Activated CD4-positive, alpha-beta memory T cell treated with anti-CD3 and anti-CD28 coated beads, Interleukin-2, amount 10 ng/mL, durations not matched to agents 7 days and 5 days (primary cell): ENCODE results near the gene SLX4IP. TPM values are rescaled to one million over a fixed set of nuclear protein-coding genes. Genes with fewer than 3 reads are reported as not detected.
A peak's percentile ranks its signal among the peaks of the same experiment; 100 is the strongest.
"Not testable (repeated sequence)": the region's sequence is repeated elsewhere in the genome, so short reads cannot be mapped to it uniquely, and the experiment has no call there.

ENCODE experiments used
- CTCF ChIA-PET: fragments of 350-600 bp; sonication (Branson Sonifier 250); formaldehyde crosslinking; loops from one replicate; lab custom pipeline; 2021; ENCODE audit warnings: antibody characterized with exemption, inconsistent platforms; lab: Charles Lee
- POLR2A ChIA-PET: fragments of 350-600 bp; sonication (Branson Sonifier 250); formaldehyde crosslinking; loops from one replicate; lab custom pipeline; 2021; ENCODE audit warnings: antibody characterized with exemption; lab: Charles Lee
- DNase-seq: peaks from one replicate; pipeline ENCODE4 v3.0.0-alpha.2; 2020
- H3K27ac Mint-ChIP-seq: one replicate; pipeline ENCODE4 v1.8.0; 2021; ENCODE audit warnings: mild to moderate bottlenecking, mixed read lengths
- H3K27me3 Mint-ChIP-seq: one replicate; pipeline ENCODE4 v1.8.0; 2021; ENCODE audit warnings: mixed read lengths
- H3K36me3 Mint-ChIP-seq: one replicate; pipeline ENCODE4 v1.8.0; 2021; ENCODE audit warnings: low read depth, mixed read lengths
- H3K4me1 Mint-ChIP-seq: one replicate; pipeline ENCODE4 v1.8.0; 2021; ENCODE audit warnings: mixed read lengths
- H3K4me3 Mint-ChIP-seq: one replicate; pipeline ENCODE4 v1.8.0; 2021; ENCODE audit warnings: mild to moderate bottlenecking, mixed read lengths
- H3K9me3 Mint-ChIP-seq: one replicate; pipeline ENCODE4 v1.8.0; 2021; ENCODE audit warnings: mixed read lengths
- total RNA-seq, 2 experiments: library from RNA; stranded (reverse); gene quantifications; one replicate each; pipeline ENCODE4 v1.2.3, GENCODE V29; 2021

Gene SLX4IP
- total RNA-seq, 2 experiments from 2014 or later, result 6.2 TPM

DNA sequence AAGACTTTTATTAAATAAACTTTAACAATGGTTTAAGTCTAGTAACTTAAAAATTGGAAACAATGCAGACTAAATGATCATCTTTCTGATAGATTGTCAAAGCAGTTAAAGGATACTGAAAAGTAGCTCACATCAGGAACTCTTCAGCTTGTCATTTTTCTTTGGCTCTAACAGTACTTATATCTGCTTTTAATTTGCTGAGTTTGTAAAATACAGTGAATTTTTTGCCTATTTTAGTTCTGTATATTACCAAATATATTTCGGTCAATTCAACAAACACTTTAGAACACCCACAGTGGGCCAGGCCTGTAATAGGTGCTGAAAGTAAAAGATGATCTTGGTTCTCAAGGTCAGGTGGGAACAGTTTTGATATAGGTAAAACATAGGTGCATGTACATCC lies 23.4 kb upstream of the SLX4IP start:
- no peaks in the 10 kb centered on the region for H3K27me3 Mint-ChIP-seq

DNA sequence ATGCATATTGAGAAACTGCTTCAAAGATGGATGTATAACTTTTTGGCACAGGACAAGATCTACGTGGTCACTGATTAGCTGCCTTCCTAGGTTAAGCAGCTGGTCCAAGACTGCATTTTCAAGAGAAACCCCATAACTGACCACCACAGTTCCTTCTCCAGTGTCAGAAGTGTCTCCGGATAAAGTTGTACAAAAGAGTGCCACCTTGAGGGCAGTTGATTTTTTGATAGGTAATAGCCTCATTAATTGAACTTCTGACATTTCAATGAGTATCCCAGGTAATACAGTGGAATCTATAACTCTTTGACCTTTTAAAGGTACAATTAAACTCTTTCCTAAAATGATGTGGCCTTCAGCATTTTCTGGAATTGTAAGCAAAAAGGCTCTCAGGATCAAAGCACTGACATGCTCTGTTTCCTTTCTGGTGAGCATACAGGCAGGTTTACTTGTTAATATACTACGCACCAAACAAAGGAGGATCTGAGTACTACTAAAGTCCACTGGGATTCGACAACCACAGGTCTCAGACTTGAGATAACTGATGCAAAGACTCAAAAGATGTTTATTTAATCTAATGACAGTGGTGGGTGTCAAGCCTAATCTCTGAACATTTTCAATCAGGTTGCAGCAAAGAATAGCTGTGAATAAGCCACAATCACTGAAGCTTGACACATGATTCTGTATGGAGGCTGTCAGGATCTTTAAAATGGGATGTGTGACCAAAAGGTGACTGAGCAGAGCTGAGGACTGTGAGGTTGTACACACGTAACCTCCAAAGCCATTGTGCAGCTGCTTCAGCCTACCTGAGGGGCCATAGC lies 22.3 kb upstream of the SLX4IP start:
- H3K4me3 Mint-ChIP-seq, result no peak overlapping the region
- no peaks in the 10 kb centered on the region for H3K9me3 Mint-ChIP-seq
- DNase-seq, result no peak
- H3K36me3 Mint-ChIP-seq, result peaks cover 16% of the 10 kb centered on the region
- ChIA-PET POLR2A (no interaction called here), CTCF (interaction anchor here (2.3 kb wide), 1 partner anchor 14 kb away, joined by 15 read pairs; no protein-coding TSS in a partner anchor)
- H3K27ac Mint-ChIP-seq, result no peak overlapping the region
- no peaks in the 10 kb centered on the region for H3K27me3 Mint-ChIP-seq
- H3K4me1 Mint-ChIP-seq, result peaks cover 4% of the 10 kb centered on the region

More for the DNA sequence above, 23.4 kb upstream of the SLX4IP start:
- Mint-ChIP-seq H3K27ac (no peak overlapping the region), H3K36me3 (peaks cover 12% of the 10 kb centered on the region), H3K9me3 (no peaks in the 10 kb centered on the region), H3K4me3 (no peak overlapping the region), H3K4me1 (no peaks in the 10 kb centered on the region)
- POLR2A ChIA-PET, result no interaction called here
- DNase-seq, result no peak
- CTCF ChIA-PET, result interaction anchor here (0.8 kb wide), 1 partner anchor 16 kb away, joined by 3 read pairs; no protein-coding TSS in a partner anchor

DNA sequence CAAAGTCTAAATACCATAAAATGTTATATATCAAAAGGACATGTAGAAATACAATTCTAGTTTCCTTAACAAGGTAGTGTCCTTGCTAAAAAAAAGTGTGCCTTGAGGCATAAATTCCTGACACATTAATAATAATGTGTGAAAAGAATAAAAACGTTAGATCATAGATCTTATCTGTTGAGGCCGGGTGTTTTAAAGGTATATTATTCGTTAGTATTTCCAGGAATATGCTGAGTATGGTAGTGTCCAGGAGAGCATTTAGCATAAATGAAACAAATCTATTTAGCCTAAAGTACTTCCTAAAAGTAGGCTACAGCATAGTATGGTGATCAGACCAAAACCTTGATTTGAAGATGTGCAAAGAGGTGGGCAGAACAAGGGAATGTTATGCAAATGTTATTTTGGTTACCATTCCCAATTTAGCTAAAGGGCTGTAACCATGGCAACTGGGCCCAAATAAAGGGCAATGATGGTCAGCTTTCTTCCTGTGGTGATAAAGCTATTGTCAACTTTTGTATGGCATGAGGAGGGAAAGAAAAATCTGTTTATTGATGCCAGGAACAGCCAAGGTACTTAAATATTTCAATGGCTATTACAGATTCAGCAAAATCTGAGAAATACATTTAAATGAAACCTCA lies 20.0 kb upstream of the SLX4IP start:
- H3K9me3 Mint-ChIP-seq, result no peaks in the 10 kb centered on the region
- DNase-seq, result no peak
- H3K36me3 Mint-ChIP-seq, result peaks cover 16% of the 10 kb centered on the region
- H3K27ac Mint-ChIP-seq, result no peak overlapping the region
- no peak overlapping the region for H3K4me3 Mint-ChIP-seq
- CTCF ChIA-PET, result interaction anchor here (1.2 kb wide), 1 partner anchor 9 kb away, joined by 3 read pairs; no protein-coding TSS in a partner anchor
- POLR2A ChIA-PET, result no interaction called here
- no peaks in the 10 kb centered on the region for H3K27me3 Mint-ChIP-seq
- H3K4me1 Mint-ChIP-seq, result peaks cover 4% of the 10 kb centered on the region

DNA sequence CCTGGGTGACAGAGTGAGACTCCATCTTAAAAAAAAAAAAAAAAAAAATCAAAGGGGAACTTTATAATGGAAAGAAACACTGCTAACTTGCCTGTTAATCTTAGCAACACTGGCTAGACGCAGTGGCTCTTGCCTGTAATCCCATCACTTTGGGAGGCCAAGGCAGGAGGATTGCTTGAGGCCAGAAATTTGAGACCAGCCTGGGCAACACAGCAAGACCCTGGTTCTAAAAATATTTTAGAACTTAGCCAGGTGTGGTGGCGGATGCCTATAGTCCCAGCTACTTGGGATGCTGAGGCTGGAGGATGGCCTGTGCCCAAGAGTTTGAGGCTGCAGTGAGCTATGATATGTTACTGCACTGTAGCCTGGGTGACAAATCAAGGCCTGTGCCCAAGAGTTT lies 17.9 kb upstream of the SLX4IP start:
- H3K9me3 Mint-ChIP-seq, result not testable (repeated sequence)
- CTCF ChIA-PET, result interaction anchor here (1.5 kb wide), 1 partner anchor 10 kb away, joined by 5 read pairs; no protein-coding TSS in a partner anchor
- H3K36me3 Mint-ChIP-seq, result peaks cover 13% of the 10 kb centered on the region

DNA sequence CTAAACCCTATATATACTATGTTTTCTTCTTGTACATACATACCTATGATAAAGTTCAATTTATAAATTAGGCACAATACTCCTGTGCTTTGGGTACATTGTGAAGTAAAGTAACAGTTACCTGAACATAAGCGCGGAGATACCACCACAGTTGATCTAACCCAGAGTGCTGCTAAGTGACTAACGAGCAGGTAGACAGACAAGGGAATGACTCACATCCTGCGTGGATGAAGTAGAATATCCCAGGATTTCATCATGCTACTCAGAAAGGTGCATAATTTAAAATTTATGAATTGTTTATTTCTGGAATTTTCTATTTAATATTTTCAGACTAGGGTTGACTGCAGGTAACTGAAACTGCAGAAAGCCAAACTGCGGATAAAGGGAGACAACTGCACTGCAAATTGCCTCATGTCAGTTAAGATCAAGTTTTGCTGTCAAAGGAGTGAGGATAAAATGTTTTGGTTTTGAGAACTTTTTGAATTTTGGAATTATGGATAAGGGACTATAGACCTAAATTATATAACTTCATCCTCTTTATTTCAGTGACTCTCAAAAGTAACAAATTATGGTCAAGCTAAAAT lies 15.5 kb upstream of the SLX4IP start:
- Mint-ChIP-seq H3K9me3 (no peaks in the 10 kb centered on the region), H3K4me3 (no peak overlapping the region), H3K27me3 (no peaks in the 10 kb centered on the region), H3K27ac (no peak overlapping the region), H3K4me1 (peaks cover 4% of the 10 kb centered on the region), H3K36me3 (peaks cover 15% of the 10 kb centered on the region)
- CTCF ChIA-PET, result no interaction called here
- POLR2A ChIA-PET, result no interaction called here
- DNase-seq, result no peak

More for the DNA sequence above, 17.9 kb upstream of the SLX4IP start:
- H3K27ac Mint-ChIP-seq, POLR2A ChIA-PET, H3K4me3 Mint-ChIP-seq, H3K4me1 Mint-ChIP-seq, DNase-seq, H3K27me3 Mint-ChIP-seq: not testable (repeated sequence)

DNA sequence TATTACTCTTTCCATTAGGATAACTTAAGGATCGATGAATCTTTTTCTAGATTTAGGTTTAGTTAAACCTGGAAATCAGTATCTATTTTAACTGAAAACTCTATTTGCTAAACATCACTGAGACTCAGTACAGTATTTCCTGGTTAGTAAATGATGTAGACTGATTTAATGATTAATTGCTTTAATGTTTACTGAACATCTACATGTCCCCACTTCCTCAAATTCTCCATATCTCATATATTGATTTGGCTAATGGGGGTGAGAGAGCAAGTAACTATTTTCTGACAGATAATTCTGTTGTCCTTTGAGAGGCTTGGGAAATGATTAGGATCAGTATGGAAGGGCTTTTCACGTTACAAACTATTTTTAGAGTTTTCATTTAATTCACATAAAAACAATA lies 11.4 kb upstream of the SLX4IP start:
- Mint-ChIP-seq H3K4me1 (peaks cover 8% of the 10 kb centered on the region), H3K27me3 (no peaks in the 10 kb centered on the region), H3K9me3 (no peaks in the 10 kb centered on the region), H3K27ac (no peak overlapping the region), H3K36me3 (peaks cover 3% of the 10 kb centered on the region), H3K4me3 (no peak overlapping the region)
- ChIA-PET CTCF (interaction anchor here (1.0 to 2.7 kb wide), 3 partner anchors 8 to 107 kb away, joined by 3 to 20 read pairs (median 8); partner anchors contain the start of genes MKKS and SLX4IP), POLR2A (interaction anchor here (1.1 to 1.7 kb wide), 2 partner anchors 10 kb away, joined by 4 to 6 read pairs; partner anchors contain the start of gene MKKS)
- no peak for DNase-seq

DNA sequence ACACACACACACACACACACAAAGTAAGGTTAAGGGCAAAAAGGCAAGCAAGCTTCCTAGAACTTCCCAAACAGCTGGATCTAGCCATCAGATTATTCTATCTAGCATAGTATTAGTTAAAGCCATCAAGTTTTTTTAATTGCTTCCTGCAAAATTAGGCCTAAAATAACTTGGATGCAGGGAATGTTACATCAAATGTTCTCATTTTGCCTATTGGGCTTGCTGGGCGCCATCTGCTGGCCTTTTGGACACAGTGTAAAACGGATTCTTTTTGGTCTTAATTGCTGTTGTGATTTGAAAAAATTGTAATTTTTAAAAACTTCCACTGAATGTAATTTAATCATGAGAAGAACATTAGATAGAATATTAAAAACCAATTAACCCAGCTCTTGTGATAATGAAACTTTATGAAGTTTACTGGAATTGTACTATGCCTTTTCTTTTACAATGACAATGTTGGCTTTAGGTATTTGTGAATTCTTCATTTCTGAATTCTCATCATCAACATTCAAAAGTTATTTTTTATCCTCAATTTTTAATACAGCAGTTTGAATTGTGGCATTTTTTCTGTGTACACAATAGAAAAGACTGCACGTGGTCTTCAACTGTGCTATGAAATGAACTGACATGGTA lies 7.9 kb upstream of the SLX4IP start:
- CTCF ChIA-PET, result interaction anchor here (0.5 to 4.1 kb wide), 18 partner anchors 8 to 449 kb away, joined by 3 to 24 read pairs (median 3); partner anchors contain the start of gene SLX4IP
- Mint-ChIP-seq H3K9me3 (no peaks in the 10 kb centered on the region), H3K4me3 (no peak overlapping the region), H3K27me3 (no peaks in the 10 kb centered on the region), H3K36me3 (peaks cover 3% of the 10 kb centered on the region), H3K27ac (no peak overlapping the region), H3K4me1 (peaks cover 36% of the 10 kb centered on the region)
- POLR2A ChIA-PET, result interaction anchor here (1.3 kb wide), 1 partner anchor 111 kb away, joined by 5 read pairs; no protein-coding TSS in a partner anchor
- peak; percentile 57 for DNase-seq

DNA sequence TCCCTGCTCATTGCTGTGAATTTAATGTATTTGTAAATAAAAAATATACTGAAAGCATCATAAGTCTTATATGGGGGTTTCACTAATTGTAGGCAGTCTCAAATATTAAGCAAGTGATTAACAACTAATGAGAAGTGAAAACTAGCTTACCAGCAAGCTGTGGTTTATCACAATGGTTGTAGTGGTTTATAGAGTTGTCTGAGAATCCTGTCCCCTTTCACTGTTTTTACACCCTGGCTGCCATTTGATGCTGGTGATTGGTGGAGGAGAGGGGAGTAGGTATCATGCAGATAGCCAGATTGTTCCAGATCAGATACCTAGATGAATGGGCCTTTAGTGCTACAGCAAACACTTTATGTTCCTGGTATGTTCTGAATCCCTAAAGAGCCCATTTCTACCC lies 7.1 kb upstream of the SLX4IP start:
- POLR2A ChIA-PET, result interaction anchor here (1.3 kb wide), 1 partner anchor 112 kb away, joined by 5 read pairs; no protein-coding TSS in a partner anchor
- Mint-ChIP-seq H3K36me3 (peaks cover 2% of the 10 kb centered on the region), H3K4me1 (peaks cover 40% of the 10 kb centered on the region), H3K27me3 (no peaks in the 10 kb centered on the region), H3K9me3 (no peaks in the 10 kb centered on the region), H3K27ac (no peak overlapping the region), H3K4me3 (no peak overlapping the region)
- CTCF ChIA-PET, result interaction anchor here (1.2 to 4.1 kb wide), 5 partner anchors 14 to 449 kb away, joined by 3 to 24 read pairs (median 15); no protein-coding TSS in a partner anchor
- no peak for DNase-seq

DNA sequence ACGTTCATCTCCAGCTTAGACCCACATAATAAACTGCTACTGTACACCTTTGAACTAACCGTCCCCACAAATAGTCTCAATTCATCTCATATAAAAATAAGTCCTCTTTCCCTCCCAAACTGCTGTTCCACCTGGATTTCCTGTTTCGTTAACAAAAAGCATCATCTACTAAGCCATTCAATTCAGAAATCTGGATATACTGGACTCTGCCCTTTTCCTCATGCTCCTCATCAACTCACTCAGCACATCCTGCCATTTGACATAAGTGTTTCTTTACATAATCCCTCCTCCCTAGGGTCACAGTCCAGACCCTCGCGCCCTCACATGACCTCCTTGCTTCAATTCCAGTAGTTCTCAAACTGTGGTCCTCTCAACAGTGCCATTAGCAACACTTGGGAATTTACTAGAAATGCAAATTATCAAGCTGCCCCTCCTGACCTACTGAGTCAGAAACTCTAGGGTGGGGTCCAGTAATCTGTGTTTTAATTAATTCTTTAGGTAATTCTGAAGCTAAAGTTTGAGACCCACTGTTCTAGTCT lies 5.6 kb upstream of the SLX4IP start:
- no peak overlapping the region for H3K27ac Mint-ChIP-seq
- H3K4me1 Mint-ChIP-seq, result peaks cover 45% of the 10 kb centered on the region

DNA sequence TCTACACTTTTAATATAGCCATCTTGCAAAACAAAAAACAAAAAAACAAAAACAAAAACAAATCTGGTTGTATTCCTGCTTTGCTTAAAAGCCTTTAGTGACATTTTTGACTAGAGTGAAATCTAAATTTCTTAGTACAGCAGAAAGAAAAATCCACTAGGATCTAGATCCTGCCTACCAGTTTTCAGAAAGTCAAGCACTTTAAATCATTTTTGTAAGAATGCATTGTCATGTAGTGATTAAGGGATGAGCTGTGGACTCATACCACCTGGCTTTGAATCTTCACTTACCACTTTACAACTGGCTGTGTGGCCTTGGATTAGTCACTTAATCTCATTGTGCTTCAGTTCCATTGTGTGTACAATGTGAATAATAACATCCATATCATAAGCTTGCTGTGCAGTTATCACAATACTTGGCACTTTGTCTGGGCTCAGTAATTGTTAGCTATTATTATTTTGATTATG lies 5.1 kb upstream of the SLX4IP start:
- peaks cover 46% of the 10 kb centered on the region for H3K4me1 Mint-ChIP-seq
- DNase-seq, result no peak
- H3K9me3 Mint-ChIP-seq, result no peaks in the 10 kb centered on the region
- H3K4me3 Mint-ChIP-seq, result no peak overlapping the region
- peaks cover 3% of the 10 kb centered on the region for H3K36me3 Mint-ChIP-seq
- ChIA-PET POLR2A (no interaction called here), CTCF (interaction anchor here (0.8 to 1.2 kb wide), 3 partner anchors 81 to 452 kb away, joined by 3 to 5 read pairs (median 3); no protein-coding TSS in a partner anchor)
- no peaks in the 10 kb centered on the region for H3K27me3 Mint-ChIP-seq
- H3K27ac Mint-ChIP-seq, result no peak overlapping the region

More for the DNA sequence above, 5.6 kb upstream of the SLX4IP start:
- Mint-ChIP-seq H3K27me3 (no peaks in the 10 kb centered on the region), H3K4me3 (no peak overlapping the region), H3K36me3 (peaks cover 3% of the 10 kb centered on the region), H3K9me3 (no peaks in the 10 kb centered on the region)
- DNase-seq, result no peak
- POLR2A ChIA-PET, result no interaction called here
- CTCF ChIA-PET, result interaction anchor here (0.8 to 1.2 kb wide), 3 partner anchors 81 to 451 kb away, joined by 3 to 5 read pairs (median 3); no protein-coding TSS in a partner anchor

DNA sequence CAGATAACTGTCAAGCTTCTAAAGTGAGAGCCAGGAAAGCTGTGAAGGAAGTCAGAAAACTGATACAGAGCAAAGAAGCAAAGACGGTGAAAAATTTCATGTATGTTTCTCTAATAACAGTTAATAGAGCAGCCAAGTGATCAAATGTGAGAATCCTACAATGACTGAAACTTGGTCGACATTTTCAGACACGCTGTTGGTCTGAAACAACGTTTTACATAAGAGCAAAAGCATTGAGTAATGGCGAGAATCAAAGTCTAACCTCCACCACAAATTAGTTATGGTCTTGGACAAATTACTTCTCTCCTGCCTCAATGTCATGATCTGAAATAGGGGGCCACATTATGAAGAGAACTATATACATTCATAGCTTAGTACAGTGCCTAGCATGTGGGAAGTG lies 4.4 kb upstream of the SLX4IP start:
- Mint-ChIP-seq H3K9me3 (no peaks in the 10 kb centered on the region), H3K4me3 (no peak overlapping the region), H3K27ac (no peak overlapping the region), H3K27me3 (no peaks in the 10 kb centered on the region), H3K36me3 (peaks cover 3% of the 10 kb centered on the region), H3K4me1 (peaks cover 52% of the 10 kb centered on the region)
- ChIA-PET CTCF (interaction anchor here (0.8 to 1.2 kb wide), 3 partner anchors 80 to 453 kb away, joined by 3 to 5 read pairs (median 3); no protein-coding TSS in a partner anchor), POLR2A (no interaction called here)
- no peak for DNase-seq

DNA sequence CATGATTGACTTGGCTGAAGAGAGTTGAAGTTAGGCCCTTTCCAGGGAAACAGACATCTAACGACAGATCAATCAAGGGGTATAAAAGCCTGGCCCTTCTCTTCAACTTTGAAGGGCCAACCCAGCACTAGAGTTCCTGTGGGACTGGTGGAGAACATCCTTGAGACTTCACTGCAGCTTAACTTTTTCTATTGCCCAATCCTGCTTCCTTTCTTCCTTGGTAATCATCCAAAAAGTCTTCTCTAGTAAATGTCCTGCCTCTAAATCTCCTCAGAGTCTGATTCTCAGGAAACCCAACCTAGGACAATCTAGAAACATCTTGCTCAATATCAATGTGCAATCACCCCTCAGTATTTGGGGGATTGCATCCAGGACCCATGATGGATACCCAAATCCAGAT lies 3.0 kb upstream of the SLX4IP start:
- H3K4me3 Mint-ChIP-seq, result peak overlapping the region; percentile 12
- H3K36me3 Mint-ChIP-seq, result peaks cover 4% of the 10 kb centered on the region
- DNase-seq, result no peak
- no peaks in the 10 kb centered on the region for H3K27me3 Mint-ChIP-seq
- no peak overlapping the region for H3K27ac Mint-ChIP-seq
- peaks cover 65% of the 10 kb centered on the region for H3K4me1 Mint-ChIP-seq
- H3K9me3 Mint-ChIP-seq, result no peaks in the 10 kb centered on the region
- ChIA-PET POLR2A (no interaction called here), CTCF (interaction anchor here (0.9 kb wide), 1 partner anchor 454 kb away, joined by 3 read pairs; no protein-coding TSS in a partner anchor)
